PFSK-1 (cell line): ENCODE data around the gene ADGRE3.

Experiments
- FOXP2 ChIP-seq: optimal IDR thresholded peaks from 2 replicates; pipeline ENCODE3; 2011; ENCODE audit warnings: borderline replicate concordance, control low read depth, inconsistent platforms; ENCODE audit not compliant: insufficient read depth; ENCODE audit errors: extremely low read length, extremely low read depth
- POLR2AphosphoS5 ChIP-seq: IDR thresholded peaks from 2 replicates; pipeline ENCODE4 v1.6.1; 2012; ENCODE audit warnings: low read depth, mild to moderate bottlenecking, control low read depth, low read length, moderate library complexity
- REST ChIP-seq, 2 experiments: IDR thresholded peaks; 2 replicates each; pipeline versions ENCODE4 v1.6.1 to v1.8.0; 2011 to 2012; ENCODE audit warnings: low read depth in 2 of 2, low read length in 2 of 2, control low read depth in 1 of 2, inconsistent platforms in 1 of 2, mild to moderate bottlenecking in 1 of 2, moderate library complexity in 1 of 2; ENCODE audit not compliant: insufficient read depth in 1 of 2
- SIN3A ChIP-seq: IDR thresholded peaks from 2 replicates; pipeline ENCODE4 v1.6.1; 2012; ENCODE audit warnings: mild to moderate bottlenecking, low read length, moderate library complexity, borderline replicate concordance; ENCODE audit not compliant: insufficient read depth
- TAF1 ChIP-seq: IDR thresholded peaks from 2 replicates; pipeline ENCODE4 v1.6.1; 2012; ENCODE audit warnings: low read length, control low read depth, borderline replicate concordance; ENCODE audit not compliant: insufficient read depth

ADGRE3 gene

GRCh38 chr19:14694641-14695266 is 20.1 kb upstream of the ADGRE3 start:
- TF ChIP-seq REST (IDR thresholded peaks at IDR 0.05; ENCODE audit: insufficient read depth in 1 of 2, low read depth in 2 of 2, low read length in 2 of 2) (peak in 1 of 2 experiments; percentile 45; a peak in 1 of 4 replicates), TAF1 (no peak)

- TF ChIP-seq TAF1: peak; percentile 78; the same call in 1 of the 2 replicates
- peak; percentile 89 for TF ChIP-seq POLR2AphosphoS5
- TF ChIP-seq FOXP2: peak; percentile 52
- TF ChIP-seq REST (IDR thresholded peaks at IDR 0.05; ENCODE audit: insufficient read depth in 1 of 2, low read depth in 2 of 2, low read length in 2 of 2): no peak
Measured at GRCh38 chr19:14689598-14690503, 15.2 kb upstream of the ADGRE3 start, which contains the start of gene ZNF333. Gene ZNF333, plus strand, starts transcription at chr19:14690048. Its CDS starts 3,444 bp downstream, at chr19:14693492.

- TF ChIP-seq TAF1 (no peak), POLR2AphosphoS5 (no peak), REST (IDR thresholded peaks at IDR 0.05; ENCODE audit: insufficient read depth in 1 of 2, low read depth in 2 of 2, low read length in 2 of 2) (no peak), SIN3A (no peak), FOXP2 (no peak)
Measured at GRCh38 chr19:14686411-14686810, 11.8 kb upstream of the ADGRE3 start.

GRCh38 chr19:14683439-14683838 is 8.8 kb upstream of the ADGRE3 start:
- no peak for TF ChIP-seq REST (IDR thresholded peaks at IDR 0.05; ENCODE audit: insufficient read depth in 1 of 2, low read depth in 2 of 2, low read length in 2 of 2)
- TF ChIP-seq POLR2AphosphoS5: no peak
- no peak for TF ChIP-seq TAF1
- TF ChIP-seq SIN3A: no peak
- no peak for TF ChIP-seq FOXP2

- TF ChIP-seq SIN3A (no peak), FOXP2 (no peak), TAF1 (no peak), REST (IDR thresholded peaks at IDR 0.05; ENCODE audit: insufficient read depth in 1 of 2, low read depth in 2 of 2, low read length in 2 of 2) (no peak), POLR2AphosphoS5 (no peak)
Measured at GRCh38 chr19:14682084-14682483, 7.4 kb upstream of the ADGRE3 start.
